D721Med (cell line): ENCODE measurements around the gene CTNNAL1.

Experiments used
- DNase-seq: peaks from one replicate; pipeline ENCODE4 v3.0.0; 2011; ENCODE audit warnings: low spot score; ENCODE audit not compliant: insufficient read length
- FAIRE-seq: peaks from 2 replicates; lab custom pipeline; 2011; peaks lifted over from hg19 to GRCh38; lab: Jason Lieb, UNC
- CTCF ChIP-seq: IDR thresholded peaks from 2 replicates; pipeline ENCODE4 v1.5.1; 2012; ENCODE audit warnings: mild to moderate bottlenecking, control low read depth; ENCODE audit not compliant: insufficient read depth; ENCODE audit errors: missing control alignments

Gene CTNNAL1

GRCh38 chr9:109011231-109011671 is 2.0 kb downstream of the CTNNAL1 start:
- no peak for TF ChIP-seq CTCF
- FAIRE-seq (no peak), DNase-seq (no peak)

- FAIRE-seq: no peak
- TF ChIP-seq CTCF: no peak
- no peak for DNase-seq
Observed at GRCh38 chr9:109010746-109011145, 2.6 kb downstream of the CTNNAL1 start.

DNA sequence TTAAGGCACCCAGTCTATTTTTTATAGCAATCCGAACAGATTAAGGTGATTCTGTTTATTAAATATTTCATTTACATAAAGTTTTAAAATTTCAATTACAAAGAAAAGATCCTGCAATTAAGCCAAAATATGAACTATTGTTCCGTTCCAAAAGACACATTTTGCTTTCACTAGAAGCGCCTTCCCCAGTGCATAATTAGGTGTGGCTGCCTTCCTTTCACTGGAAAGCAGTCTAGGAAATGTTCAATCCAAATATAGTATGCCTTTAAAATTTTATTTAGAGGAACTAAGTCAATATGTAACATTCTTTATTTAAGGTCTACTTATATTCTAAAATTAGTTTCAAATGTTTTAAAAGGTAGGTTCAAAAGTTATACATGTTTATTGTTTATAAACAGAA is 7.6 kb downstream of the CTNNAL1 start:
- DNase-seq: no peak
- no peak for FAIRE-seq
- no peak for TF ChIP-seq CTCF

DNA sequence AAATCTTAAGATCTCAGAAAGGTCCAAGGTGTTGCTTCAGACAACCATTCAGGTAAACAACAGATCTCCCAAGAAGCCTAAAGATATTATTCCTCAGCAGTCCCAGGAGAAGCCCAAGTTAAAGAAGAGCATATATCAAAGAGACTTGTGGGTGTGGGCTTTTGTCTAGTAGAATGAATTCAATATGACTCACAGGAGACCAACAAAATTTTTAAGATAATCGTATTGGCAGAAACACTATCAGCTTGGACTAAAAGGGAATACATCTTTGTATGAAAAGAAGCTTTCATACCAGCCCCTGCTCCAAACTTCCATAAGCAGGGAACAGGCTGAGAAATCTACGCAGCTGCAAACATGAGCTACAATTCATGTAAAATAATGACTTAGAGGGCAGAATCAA is 10.2 kb downstream of the CTNNAL1 start:
- DNase-seq (no peak), FAIRE-seq (no peak)
- no peak for TF ChIP-seq CTCF

DNA sequence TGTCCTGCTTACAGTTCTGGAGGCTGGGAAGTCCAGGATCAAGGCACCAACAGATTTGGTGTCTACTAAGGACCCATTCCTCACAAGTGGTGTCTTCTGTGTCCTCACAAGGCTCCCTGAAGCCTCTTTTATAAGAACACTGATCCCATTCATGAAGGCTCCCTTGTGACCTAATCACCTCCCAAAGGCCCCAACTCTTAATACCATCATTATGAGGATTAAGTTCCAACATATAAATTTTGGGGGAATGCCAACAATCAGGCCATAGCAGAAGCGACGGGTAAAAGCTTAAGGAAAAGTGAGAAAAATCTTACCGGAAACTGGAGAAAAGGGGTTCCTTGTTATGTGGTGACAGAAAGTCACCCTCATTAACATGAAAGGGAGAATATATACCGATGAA is 11.2 kb downstream of the CTNNAL1 start:
- no peak for TF ChIP-seq CTCF
- FAIRE-seq (no peak), DNase-seq (no peak)

DNA sequence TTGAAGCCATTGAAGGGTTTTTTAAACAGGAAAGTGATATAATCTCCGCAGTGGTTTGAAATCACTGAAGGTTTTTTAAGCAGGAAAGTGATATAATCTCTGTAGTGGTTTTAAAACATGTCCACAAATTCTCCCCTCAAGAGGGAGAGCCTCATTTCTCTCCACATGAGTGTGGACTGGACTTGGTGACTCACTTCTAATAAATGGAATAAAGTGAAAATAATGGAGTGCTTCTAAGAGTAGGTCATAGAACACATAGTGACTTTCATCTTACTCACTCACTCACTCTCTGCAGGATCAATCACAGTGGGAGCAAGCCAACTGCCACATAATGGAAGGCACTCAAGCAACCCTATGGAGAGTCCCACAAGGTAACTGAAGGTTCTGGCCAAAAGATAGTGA is 12.0 kb downstream of the CTNNAL1 start:
- no peak for TF ChIP-seq CTCF
- no peak for FAIRE-seq
- no peak for DNase-seq

GRCh38 chr9:108997112-108997511 is 16.2 kb downstream of the CTNNAL1 start:
- no peak for TF ChIP-seq CTCF
- no peak for DNase-seq
- FAIRE-seq: no peak
